Fibroblast of mammary gland (primary cell): ENCODE results near the gene CCDC174.

Experiments
- DNase-seq: peaks from one replicate; pipeline ENCODE4 v3.0.0-alpha.2; 2010; ENCODE audit warnings: low read depth
- H3K4me3 ChIP-seq: 2 replicates; pipeline ENCODE4 v1.5.1; 2011; ENCODE audit warnings: low read depth, mild to moderate bottlenecking, low read length, moderate library complexity; ENCODE audit not compliant: control insufficient read depth
- CTCF ChIP-seq: conservative IDR thresholded peaks from 2 replicates; pipeline ENCODE4 v1.5.1; 2011; ENCODE audit warnings: low read depth, low read length, inconsistent platforms; ENCODE audit not compliant: control insufficient read depth, insufficient read depth

CCDC174 gene

GRCh38 chr3:14617508-14618023 lies 34.0 kb upstream of the CCDC174 start:
- DNase-seq, result no peak

GRCh38 chr3:14619605-14620004 lies 32.0 kb upstream of the CCDC174 start:
- no peak for DNase-seq
- no peak for TF ChIP-seq CTCF
- no peak overlapping the region for H3K4me3 ChIP-seq

More at GRCh38 chr3:14617508-14618023, 34.0 kb upstream of the CCDC174 start:
- no peak for TF ChIP-seq CTCF
- no peak overlapping the region for H3K4me3 ChIP-seq

GRCh38 chr3:14620512-14620911 lies 31.1 kb upstream of the CCDC174 start:
- no peak for TF ChIP-seq CTCF
- no peak for DNase-seq
- H3K4me3 ChIP-seq, result no peak overlapping the region

GRCh38 chr3:14621093-14621492 lies 30.5 kb upstream of the CCDC174 start:
- DNase-seq, result no peak
- no peak overlapping the region for H3K4me3 ChIP-seq
- no peak for TF ChIP-seq CTCF

GRCh38 chr3:14622368-14622767 lies 29.2 kb upstream of the CCDC174 start:
- no peak for DNase-seq
- no peak overlapping the region for H3K4me3 ChIP-seq
- TF ChIP-seq CTCF, result no peak

GRCh38 chr3:14623569-14624051 lies 28.0 kb upstream of the CCDC174 start:
- DNase-seq, result no peak
- no peak overlapping the region for H3K4me3 ChIP-seq
- no peak for TF ChIP-seq CTCF

- no peak for TF ChIP-seq CTCF
- no peak for DNase-seq
- no peak overlapping the region for H3K4me3 ChIP-seq
These were observed 27.1 kb upstream of the CCDC174 start for GRCh38 chr3:14624498-14624897.
